Adipocyte (in vitro differentiated cells): ENCODE measurements around the gene WDR64.
"Not testable (repeated sequence)": the region's sequence is repeated elsewhere in the genome, so short reads cannot be mapped to it uniquely, and the experiment has no call there.

Experiments used
- DNase-seq: peaks from one replicate; pipeline ENCODE4 v3.0.0-alpha.2; 2015; ENCODE audit warnings: low read depth
- H3K27me3 ChIP-seq: replicated peaks from 2 replicates; pipeline ENCODE4 v1.7.0; 2013; ENCODE audit warnings: mild to moderate bottlenecking, low read length, moderate library complexity; ENCODE audit not compliant: control insufficient read depth, insufficient read depth
- H3K36me3 ChIP-seq: 2 replicates; pipeline ENCODE4 v1.7.0; 2013; ENCODE audit warnings: low read length, mild to moderate bottlenecking, moderate library complexity; ENCODE audit not compliant: control insufficient read depth, insufficient read depth, severe bottlenecking
- H3K4me1 ChIP-seq: 2 replicates; pipeline ENCODE4 v1.7.0; 2013; ENCODE audit warnings: mild to moderate bottlenecking, low read length, moderate library complexity; ENCODE audit not compliant: control insufficient read depth, insufficient read depth
- H3K4me3 ChIP-seq: 2 replicates; pipeline ENCODE4 v1.7.0; 2013; ENCODE audit warnings: mild to moderate bottlenecking, low read length, moderate library complexity
- H3K9ac ChIP-seq: 2 replicates; pipeline ENCODE4 v1.7.0; 2013; ENCODE audit warnings: mild to moderate bottlenecking, low read length, moderate library complexity
- H3K9me3 ChIP-seq: 2 replicates; pipeline ENCODE4 v1.7.0; 2013; ENCODE audit warnings: mild to moderate bottlenecking, low read length, moderate library complexity; ENCODE audit not compliant: control insufficient read depth

Gene WDR64

DNA sequence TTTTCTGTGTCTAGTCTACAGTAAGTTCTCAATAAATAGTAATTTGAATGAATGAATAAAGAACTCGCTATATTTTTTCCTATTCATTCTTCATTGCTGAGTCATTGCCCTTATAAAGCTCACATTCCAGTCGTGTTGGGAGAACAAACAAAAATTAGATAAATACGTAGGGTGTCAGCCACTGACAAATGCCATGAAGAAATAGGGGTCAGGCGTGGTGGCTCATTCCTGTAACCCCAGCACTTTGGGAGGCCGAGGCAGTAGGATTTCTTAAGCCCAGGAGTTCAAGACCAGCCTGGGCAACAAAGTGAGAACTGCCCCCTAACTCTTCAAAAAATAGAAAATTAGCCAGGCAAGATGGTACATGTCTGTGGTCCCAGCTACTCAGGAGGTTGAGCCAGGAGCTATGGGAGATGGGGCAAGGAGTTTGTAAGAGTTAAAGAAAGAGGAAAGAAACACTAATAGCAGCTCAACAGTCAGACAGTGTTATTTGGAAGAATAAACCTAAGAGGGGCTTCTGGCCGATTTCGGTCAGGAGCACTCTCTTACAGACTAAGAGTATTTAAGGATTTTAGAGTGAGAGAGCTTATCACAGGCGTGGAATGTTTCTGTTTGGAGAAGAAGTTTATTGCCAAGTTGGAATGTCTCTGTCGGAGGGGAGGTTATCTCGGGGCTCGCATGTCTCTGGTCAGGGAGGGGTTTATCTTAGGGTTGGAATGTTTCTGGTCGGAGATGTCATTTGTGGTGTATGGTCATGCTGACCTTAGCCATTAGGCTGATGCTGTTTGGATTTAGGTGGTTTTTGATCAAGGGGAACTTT, 10.1 kb upstream of the WDR64 start:
- no peaks in the 10 kb centered on the region for H3K27me3 ChIP-seq
- H3K36me3 ChIP-seq = no peaks in the 10 kb centered on the region
- no peak overlapping the region for H3K9ac ChIP-seq
- peaks cover 23% of the 10 kb centered on the region for H3K4me1 ChIP-seq
- DNase-seq = peak; percentile 48
- no peaks in the 10 kb centered on the region for H3K9me3 ChIP-seq
- H3K4me3 ChIP-seq = no peak overlapping the region

GRCh38 chr1:241642593-241642944, 9.5 kb upstream of the WDR64 start:
- Histone ChIP-seq H3K36me3 (no peaks in the 10 kb centered on the region), H3K4me1 (peaks cover 18% of the 10 kb centered on the region), H3K9ac (no peak overlapping the region), H3K4me3 (no peak overlapping the region), H3K27me3 (no peaks in the 10 kb centered on the region), H3K9me3 (no peaks in the 10 kb centered on the region)
- no peak for DNase-seq

- no peak overlapping the region for H3K9ac ChIP-seq
- H3K9me3 ChIP-seq = no peaks in the 10 kb centered on the region
- DNase-seq = no peak
- H3K27me3 ChIP-seq = no peaks in the 10 kb centered on the region
- no peaks in the 10 kb centered on the region for H3K36me3 ChIP-seq
- H3K4me3 ChIP-seq = no peak overlapping the region
- peaks cover 6% of the 10 kb centered on the region for H3K4me1 ChIP-seq
These were observed 7.8 kb upstream of the WDR64 start for GRCh38 chr1:241644259-241644658.

GRCh38 chr1:241645199-241645598, 6.9 kb upstream of the WDR64 start:
- H3K4me1 ChIP-seq = peaks cover 6% of the 10 kb centered on the region
- H3K4me3 ChIP-seq = no peak overlapping the region
- H3K27me3 ChIP-seq = no peaks in the 10 kb centered on the region
- no peaks in the 10 kb centered on the region for H3K9me3 ChIP-seq
- H3K36me3 ChIP-seq = no peaks in the 10 kb centered on the region
- peak overlapping the region; percentile 4 for H3K9ac ChIP-seq
- DNase-seq = no peak

GRCh38 chr1:241646201-241646600, 5.9 kb upstream of the WDR64 start:
- H3K27me3 ChIP-seq = no peaks in the 10 kb centered on the region
- H3K36me3 ChIP-seq = no peaks in the 10 kb centered on the region
- H3K9me3 ChIP-seq = no peaks in the 10 kb centered on the region
- peaks cover 6% of the 10 kb centered on the region for H3K4me1 ChIP-seq
- H3K9ac ChIP-seq = no peak overlapping the region
- DNase-seq = no peak
- no peak overlapping the region for H3K4me3 ChIP-seq

GRCh38 chr1:241647658-241648057, 4.4 kb upstream of the WDR64 start:
- no peaks in the 10 kb centered on the region for H3K36me3 ChIP-seq
- H3K27me3 ChIP-seq = no peaks in the 10 kb centered on the region
- DNase-seq = no peak
- no peak overlapping the region for H3K9ac ChIP-seq
- no peaks in the 10 kb centered on the region for H3K9me3 ChIP-seq
- H3K4me3 ChIP-seq = no peak overlapping the region
- H3K4me1 ChIP-seq = peaks cover 6% of the 10 kb centered on the region

- Histone ChIP-seq H3K9ac (no peak overlapping the region), H3K9me3 (no peaks in the 10 kb centered on the region), H3K27me3 (no peaks in the 10 kb centered on the region), H3K4me1 (peaks cover 6% of the 10 kb centered on the region), H3K36me3 (no peaks in the 10 kb centered on the region), H3K4me3 (no peak overlapping the region)
- DNase-seq = no peak
These were observed 3.9 kb upstream of the WDR64 start for GRCh38 chr1:241648159-241648558.

DNA sequence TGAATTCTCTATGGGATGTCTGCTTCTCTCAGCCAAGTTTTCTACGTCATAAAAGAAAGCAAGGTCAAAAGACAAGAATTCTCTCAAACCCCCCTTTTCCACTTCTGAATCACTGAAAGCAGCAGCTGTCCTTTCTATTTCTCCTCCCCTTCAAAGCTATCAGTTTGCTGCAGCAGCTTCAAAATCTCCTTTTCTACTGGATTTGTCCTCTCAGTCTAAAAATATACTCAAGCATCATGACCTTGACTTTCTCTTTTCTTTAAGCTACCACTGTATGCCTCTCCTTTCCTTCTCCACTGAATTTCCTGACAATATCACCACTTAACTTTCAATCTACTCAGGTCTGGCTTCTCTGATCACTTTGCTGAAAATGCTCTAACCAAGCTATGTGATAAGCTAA, 1.9 kb downstream of the WDR64 start:
- H3K4me1 ChIP-seq = no peaks in the 10 kb centered on the region
- H3K9me3 ChIP-seq = no peaks in the 10 kb centered on the region
- no peak overlapping the region for H3K4me3 ChIP-seq
- no peaks in the 10 kb centered on the region for H3K36me3 ChIP-seq
- no peak for DNase-seq
- no peak overlapping the region for H3K9ac ChIP-seq
- no peaks in the 10 kb centered on the region for H3K27me3 ChIP-seq

DNA sequence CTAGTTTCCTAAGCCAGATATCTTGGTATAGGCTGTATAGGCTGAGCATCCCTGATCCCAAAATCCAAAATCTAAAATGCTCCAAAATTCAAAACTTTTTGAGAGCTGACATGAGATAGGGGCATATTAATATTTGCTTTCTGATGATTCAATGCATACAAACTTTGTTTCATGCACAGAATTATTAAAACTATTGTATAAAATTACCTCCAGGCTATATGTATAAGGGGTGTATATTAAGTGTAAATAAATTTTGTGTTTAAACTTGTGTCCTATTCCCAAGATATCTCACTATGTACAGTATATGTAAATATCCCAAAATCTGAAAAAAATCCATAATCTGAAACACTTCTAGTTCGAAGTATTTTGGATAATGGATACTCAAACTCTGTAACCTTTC, 2.6 kb downstream of the WDR64 start:
- Histone ChIP-seq H3K4me3 (no peak overlapping the region), H3K4me1 (no peaks in the 10 kb centered on the region)

GRCh38 chr1:241658081-241658793, 6.2 kb downstream of the WDR64 start:
- no peaks in the 10 kb centered on the region for H3K9me3 ChIP-seq
- DNase-seq = peak; percentile 25
- no peaks in the 10 kb centered on the region for H3K36me3 ChIP-seq
- no peaks in the 10 kb centered on the region for H3K4me1 ChIP-seq
- no peak overlapping the region for H3K9ac ChIP-seq
- no peaks in the 10 kb centered on the region for H3K27me3 ChIP-seq
- H3K4me3 ChIP-seq = no peak overlapping the region

More for the DNA sequence above, 2.6 kb downstream of the WDR64 start:
- no peaks in the 10 kb centered on the region for H3K9me3 ChIP-seq
- no peak overlapping the region for H3K9ac ChIP-seq
- no peak for DNase-seq
- H3K27me3 ChIP-seq = no peaks in the 10 kb centered on the region
- H3K36me3 ChIP-seq = no peaks in the 10 kb centered on the region

- H3K27me3 ChIP-seq, H3K9me3 ChIP-seq, H3K4me3 ChIP-seq, H3K4me1 ChIP-seq, H3K36me3 ChIP-seq, DNase-seq, H3K9ac ChIP-seq: not testable (repeated sequence)
These were observed 6.9 kb downstream of the WDR64 start for GRCh38 chr1:241659016-241659415.
